Panc1 (cell line): Measurements from ENCODE around the gene CD151.

ENCODE experiments used
- POLR2AphosphoS5 ChIP-seq: IDR thresholded peaks from 2 replicates; pipeline ENCODE4 v1.6.1; 2012; ENCODE audit warnings: mild to moderate bottlenecking, low read depth, low read length, moderate library complexity
- TF ChIP-seq, protein P1 (sequence below), 2 experiments: IDR thresholded peaks; 2 replicates each; pipeline ENCODE4 v1.6.1; 2011 to 2012; ENCODE audit warnings: low read depth in 2 of 2, control low read depth in 1 of 2, low read length in 1 of 2, mild to moderate bottlenecking in 1 of 2, moderate library complexity in 1 of 2; ENCODE audit not compliant: insufficient read depth in 1 of 2
- TF ChIP-seq, protein P2 (sequence below): fragments of 450-650 bp; IDR thresholded peaks from 2 replicates; pipeline ENCODE4 v1.5.1; 2017; ENCODE audit warnings: mild to moderate bottlenecking

DNA sequence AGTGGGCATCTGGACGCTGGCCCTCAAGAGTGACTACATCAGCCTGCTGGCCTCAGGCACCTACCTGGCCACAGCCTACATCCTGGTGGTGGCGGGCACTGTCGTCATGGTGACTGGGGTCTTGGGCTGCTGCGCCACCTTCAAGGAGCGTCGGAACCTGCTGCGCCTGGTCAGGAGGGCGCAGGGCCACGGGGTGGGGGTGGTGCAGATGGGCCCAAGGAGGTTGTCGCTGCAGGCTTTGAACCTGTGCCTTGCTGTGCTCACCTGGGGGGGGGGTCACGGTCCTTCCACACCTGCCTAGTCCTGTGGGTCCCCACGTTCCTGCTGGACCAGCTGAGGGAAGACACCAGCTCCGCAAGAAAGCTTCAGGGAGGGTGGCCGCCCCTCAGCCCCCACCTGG is 3.5 kb downstream of the CD151 start:
- TF ChIP-seq, protein P1, sequence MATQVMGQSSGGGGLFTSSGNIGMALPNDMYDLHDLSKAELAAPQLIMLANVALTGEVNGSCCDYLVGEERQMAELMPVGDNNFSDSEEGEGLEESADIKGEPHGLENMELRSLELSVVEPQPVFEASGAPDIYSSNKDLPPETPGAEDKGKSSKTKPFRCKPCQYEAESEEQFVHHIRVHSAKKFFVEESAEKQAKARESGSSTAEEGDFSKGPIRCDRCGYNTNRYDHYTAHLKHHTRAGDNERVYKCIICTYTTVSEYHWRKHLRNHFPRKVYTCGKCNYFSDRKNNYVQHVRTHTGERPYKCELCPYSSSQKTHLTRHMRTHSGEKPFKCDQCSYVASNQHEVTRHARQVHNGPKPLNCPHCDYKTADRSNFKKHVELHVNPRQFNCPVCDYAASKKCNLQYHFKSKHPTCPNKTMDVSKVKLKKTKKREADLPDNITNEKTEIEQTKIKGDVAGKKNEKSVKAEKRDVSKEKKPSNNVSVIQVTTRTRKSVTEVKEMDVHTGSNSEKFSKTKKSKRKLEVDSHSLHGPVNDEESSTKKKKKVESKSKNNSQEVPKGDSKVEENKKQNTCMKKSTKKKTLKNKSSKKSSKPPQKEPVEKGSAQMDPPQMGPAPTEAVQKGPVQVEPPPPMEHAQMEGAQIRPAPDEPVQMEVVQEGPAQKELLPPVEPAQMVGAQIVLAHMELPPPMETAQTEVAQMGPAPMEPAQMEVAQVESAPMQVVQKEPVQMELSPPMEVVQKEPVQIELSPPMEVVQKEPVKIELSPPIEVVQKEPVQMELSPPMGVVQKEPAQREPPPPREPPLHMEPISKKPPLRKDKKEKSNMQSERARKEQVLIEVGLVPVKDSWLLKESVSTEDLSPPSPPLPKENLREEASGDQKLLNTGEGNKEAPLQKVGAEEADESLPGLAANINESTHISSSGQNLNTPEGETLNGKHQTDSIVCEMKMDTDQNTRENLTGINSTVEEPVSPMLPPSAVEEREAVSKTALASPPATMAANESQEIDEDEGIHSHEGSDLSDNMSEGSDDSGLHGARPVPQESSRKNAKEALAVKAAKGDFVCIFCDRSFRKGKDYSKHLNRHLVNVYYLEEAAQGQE (IDR thresholded peaks at IDR 0.05; ENCODE audit: insufficient read depth in 1 of 2, low read depth in 2 of 2, low read length in 1 of 2): no peak
- TF ChIP-seq, protein P2, sequence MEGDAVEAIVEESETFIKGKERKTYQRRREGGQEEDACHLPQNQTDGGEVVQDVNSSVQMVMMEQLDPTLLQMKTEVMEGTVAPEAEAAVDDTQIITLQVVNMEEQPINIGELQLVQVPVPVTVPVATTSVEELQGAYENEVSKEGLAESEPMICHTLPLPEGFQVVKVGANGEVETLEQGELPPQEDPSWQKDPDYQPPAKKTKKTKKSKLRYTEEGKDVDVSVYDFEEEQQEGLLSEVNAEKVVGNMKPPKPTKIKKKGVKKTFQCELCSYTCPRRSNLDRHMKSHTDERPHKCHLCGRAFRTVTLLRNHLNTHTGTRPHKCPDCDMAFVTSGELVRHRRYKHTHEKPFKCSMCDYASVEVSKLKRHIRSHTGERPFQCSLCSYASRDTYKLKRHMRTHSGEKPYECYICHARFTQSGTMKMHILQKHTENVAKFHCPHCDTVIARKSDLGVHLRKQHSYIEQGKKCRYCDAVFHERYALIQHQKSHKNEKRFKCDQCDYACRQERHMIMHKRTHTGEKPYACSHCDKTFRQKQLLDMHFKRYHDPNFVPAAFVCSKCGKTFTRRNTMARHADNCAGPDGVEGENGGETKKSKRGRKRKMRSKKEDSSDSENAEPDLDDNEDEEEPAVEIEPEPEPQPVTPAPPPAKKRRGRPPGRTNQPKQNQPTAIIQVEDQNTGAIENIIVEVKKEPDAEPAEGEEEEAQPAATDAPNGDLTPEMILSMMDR: no peak
- no peak for TF ChIP-seq POLR2AphosphoS5
